Posterior vena cava (tissue), 2 donors: Measurements from ENCODE around the gene PLOD3. TPM values are rescaled to one million over a fixed set of nuclear protein-coding genes. Genes with fewer than 3 reads are reported as not detected.

ENCODE experiments used
- DNase-seq: peaks from one replicate; pipeline ENCODE4 v3.0.0-alpha.2; 2020; ENCODE audit warnings: low spot score
- intact Hi-C, 2 donors: fragments of 100-400 bp; cut with DNase I; formaldehyde crosslinking; loops; one replicate each; pipeline versions ENCODE4 v1.14.1 to v1.14.2; 2022 to 2023
- microRNA-seq, 2 donors: library from miRNA; unstranded; fragments of <30 nt; microRNA quantifications; one replicate each; pipeline ENCODE4 v1.2.0, GENCODE V29; 2020 to 2021; ENCODE audit warnings: borderline microRNAs expressed in 2 of 2
- total RNA-seq, 2 donors: library from RNA; stranded (reverse); fragmentation: NEBNext Ultra II Directional; extraction: Animal tissue kit (Norgen Biotek cat#: 25700); gene quantifications; one replicate each; pipeline ENCODE4 v1.2.1, GENCODE V29; 2021
- donor health status: DM: yes; HTN: yes; CAD: no.
- donor health status: DM: yes; HTN: yes; CAD: no.

Gene PLOD3
- total RNA-seq, 2 donors from 2014 or later = 59.6 to 64.3 TPM

DNA sequence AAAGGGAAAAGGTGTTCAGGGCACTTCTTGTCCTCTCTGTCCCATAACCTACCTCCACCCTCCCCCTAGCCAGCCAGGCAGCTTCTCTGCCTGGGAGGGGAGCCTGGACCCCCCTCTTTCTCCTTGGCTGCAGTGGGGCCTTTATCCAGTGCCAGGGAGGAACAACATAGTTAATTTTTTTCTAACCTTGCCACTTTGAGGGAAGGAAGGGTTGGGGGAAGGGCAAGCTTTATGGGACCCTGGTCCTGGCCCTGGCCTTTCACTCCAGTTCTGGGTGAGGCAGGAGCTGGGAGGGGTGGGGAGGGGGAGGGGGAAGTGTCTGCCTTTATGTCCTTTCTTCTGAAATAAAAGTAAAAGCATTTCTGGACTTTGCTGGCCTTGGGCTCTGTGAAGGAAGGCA, 56.5 kb downstream of the PLOD3 start:
- DNase-seq = no peak
- intact Hi-C loops = loop anchor here (5.0 to 10.0 kb wide), 2 partner anchors 114 to 721 kb away; no protein-coding TSS in a partner anchor

DNA sequence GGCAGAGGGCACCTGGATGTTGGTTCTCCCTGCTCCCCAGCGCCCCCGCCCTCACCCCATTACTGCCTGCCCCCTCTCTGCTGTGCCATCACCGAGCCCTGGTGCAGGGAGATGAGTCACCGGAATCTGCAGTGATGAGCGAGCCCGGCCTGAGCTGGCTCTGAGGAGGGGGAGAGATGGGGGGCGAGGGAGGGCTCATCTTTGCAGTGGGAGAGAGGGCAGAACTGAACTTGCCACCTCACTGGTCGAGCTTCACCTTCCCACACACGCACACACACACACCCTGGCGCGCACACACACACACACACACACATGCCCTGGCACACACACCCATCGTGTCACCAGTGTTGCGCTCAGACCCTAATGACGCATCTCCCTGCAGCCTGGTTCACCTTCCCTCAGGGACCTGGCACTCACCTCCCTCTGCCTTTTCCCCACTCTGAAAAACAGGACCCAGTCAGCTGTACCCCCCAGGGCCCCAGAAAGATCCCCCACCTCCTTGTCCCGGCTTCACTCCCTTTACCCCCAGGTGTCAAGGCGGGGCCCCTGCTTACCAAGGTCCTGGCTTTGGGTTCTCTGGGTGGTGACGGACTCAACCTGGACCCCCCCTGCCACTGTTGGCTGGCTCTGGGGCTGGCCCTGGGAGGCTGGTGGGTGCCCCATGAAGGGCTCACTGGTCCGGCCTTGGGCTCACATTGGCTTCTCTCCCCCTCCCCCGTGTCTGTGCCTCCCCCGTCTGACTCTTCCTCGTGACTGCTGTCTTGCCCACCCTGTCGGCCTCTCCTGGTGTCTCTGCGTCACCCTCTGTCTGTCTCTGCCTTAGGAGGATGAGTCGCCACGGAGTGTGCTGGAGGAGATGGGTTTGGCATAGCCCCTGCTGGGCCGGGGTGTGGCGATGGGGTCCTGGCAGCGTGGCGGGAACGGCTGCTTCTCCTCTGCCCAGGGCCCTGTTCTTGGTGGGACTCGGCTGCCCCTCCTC, 57.4 kb downstream of the PLOD3 start:
- intact Hi-C loops = loop anchor here (5.0 to 10.0 kb wide), 2 partner anchors 115 to 722 kb away; no protein-coding TSS in a partner anchor
- DNase-seq = no peak

DNA sequence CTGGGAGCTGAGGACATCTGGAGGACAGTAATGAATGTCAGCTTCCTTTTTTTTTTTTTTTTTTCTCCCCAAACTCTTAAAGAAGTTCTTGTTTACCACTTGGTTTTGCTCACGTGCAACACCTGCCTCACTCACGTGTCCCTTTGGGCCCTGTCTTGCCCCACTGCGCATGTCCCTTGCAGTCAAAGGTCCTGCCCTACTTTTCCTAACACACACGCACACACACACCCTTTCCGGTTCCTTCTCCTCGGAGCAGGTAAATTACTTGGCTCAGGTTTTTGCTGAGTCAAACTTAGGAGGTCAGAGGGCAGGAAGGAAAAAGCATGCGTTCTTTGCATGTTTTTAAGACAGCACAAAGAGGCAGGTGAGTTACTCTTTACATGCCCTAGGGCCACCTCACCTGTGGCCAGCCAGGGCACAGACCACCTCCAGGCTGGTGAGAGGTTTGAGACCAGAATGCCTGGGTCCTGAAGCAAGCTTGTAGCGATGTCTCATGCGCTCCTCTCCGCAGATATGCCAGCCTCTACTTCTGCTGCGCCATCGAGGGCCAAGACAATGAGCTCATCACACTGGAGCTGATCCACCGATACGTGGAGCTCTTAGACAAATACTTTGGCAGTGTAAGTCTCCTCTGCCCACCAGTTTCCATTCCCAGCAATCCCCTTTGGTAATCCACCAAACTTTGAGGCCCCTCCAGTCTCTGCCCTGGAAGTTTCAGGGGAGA, 60.4 kb downstream of the PLOD3 start:
- intact Hi-C loops = no loop called here
- DNase-seq = no peak

DNA sequence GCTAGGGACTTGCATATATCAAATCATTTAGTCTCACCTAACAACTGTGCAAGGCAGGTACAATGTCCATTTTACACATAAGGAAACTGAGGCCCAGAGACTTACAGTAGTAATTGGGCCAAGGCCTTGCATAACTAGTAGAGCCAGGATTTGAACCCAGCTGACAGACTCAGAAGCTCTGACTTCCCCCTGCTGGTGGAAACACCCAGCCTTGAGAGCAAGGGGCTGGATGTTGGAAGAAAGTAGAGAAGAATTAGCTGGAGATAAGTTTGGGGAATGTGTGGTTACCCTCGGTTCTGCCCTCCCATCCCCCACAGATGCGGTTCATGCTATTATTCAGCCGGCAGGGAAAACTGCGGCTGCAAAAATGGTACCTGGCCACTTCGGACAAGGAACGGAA, 61.1 kb downstream of the PLOD3 start:
- intact Hi-C loops = no loop called here
- DNase-seq = no peak

Small RNA genes lying within 50 kb of the gene (microRNA-seq; reads per million reads assigned to microRNA genes)
- 0 to 0.26 reads per million in 2 donors for gene MIR4653

Other genes starting within 250 kb of the PLOD3 start
- gene MUC12, start 248.0 kb downstream of the PLOD3 start, total RNA-seq = 1 to 10 TPM in 1 of 2 donors, under 1 TPM in 1; 0.62 to 1.5 TPM
- under 1 TPM in 1 of 2 donors, not detected in 1; 0.05 TPM for gene MUC17, start 197.5 kb downstream of the PLOD3 start, total RNA-seq
- gene TRIM56, start 132.1 kb downstream of the PLOD3 start, total RNA-seq = 10 to 100 TPM; 33.0 to 38.2 TPM
- 100 to 1,000 TPM in 1 of 2 donors, 10 to 100 TPM in 1; 77.3 to 240 TPM for gene SERPINE1, start 90.5 kb downstream of the PLOD3 start, total RNA-seq
- 10 to 100 TPM; 21.5 to 22.7 TPM for gene AP1S1, start 63.1 kb downstream of the PLOD3 start, total RNA-seq
- not detected for gene VGF, start 52.0 kb downstream of the PLOD3 start, total RNA-seq
- not detected for gene NAT16, start 37.3 kb downstream of the PLOD3 start, total RNA-seq
- gene MOGAT3, start 16.5 kb downstream of the PLOD3 start, total RNA-seq = not detected
- 10 to 100 TPM; 44.6 to 50.4 TPM for gene ZNHIT1, start 584 bp upstream of the PLOD3 start, total RNA-seq
- 1 to 10 TPM; 4.9 to 5.1 TPM for gene CLDN15, start 20.2 kb upstream of the PLOD3 start, total RNA-seq
- gene FIS1, start 27.5 kb upstream of the PLOD3 start, total RNA-seq = 100 to 1,000 TPM; 166 to 181 TPM
- gene IFT22, start 104.2 kb upstream of the PLOD3 start, total RNA-seq = 10 to 100 TPM; 15.0 to 24.3 TPM
- not detected for gene COL26A1, start 145.3 kb upstream of the PLOD3 start, total RNA-seq